NCI-H2029 treated with DMSO at 0.1 percent for 48 hours (cell line): ENCODE data around the gene TEDC2.
"Not testable (repeated sequence)": the region's sequence is repeated elsewhere in the genome, so short reads cannot be mapped to it uniquely, and the experiment has no call there.

Experiments used
- DNase-seq: peaks from one replicate; lab custom pipeline; 2025; lab: John Stamatoyannopoulos, UW

The TEDC2 gene

DNA sequence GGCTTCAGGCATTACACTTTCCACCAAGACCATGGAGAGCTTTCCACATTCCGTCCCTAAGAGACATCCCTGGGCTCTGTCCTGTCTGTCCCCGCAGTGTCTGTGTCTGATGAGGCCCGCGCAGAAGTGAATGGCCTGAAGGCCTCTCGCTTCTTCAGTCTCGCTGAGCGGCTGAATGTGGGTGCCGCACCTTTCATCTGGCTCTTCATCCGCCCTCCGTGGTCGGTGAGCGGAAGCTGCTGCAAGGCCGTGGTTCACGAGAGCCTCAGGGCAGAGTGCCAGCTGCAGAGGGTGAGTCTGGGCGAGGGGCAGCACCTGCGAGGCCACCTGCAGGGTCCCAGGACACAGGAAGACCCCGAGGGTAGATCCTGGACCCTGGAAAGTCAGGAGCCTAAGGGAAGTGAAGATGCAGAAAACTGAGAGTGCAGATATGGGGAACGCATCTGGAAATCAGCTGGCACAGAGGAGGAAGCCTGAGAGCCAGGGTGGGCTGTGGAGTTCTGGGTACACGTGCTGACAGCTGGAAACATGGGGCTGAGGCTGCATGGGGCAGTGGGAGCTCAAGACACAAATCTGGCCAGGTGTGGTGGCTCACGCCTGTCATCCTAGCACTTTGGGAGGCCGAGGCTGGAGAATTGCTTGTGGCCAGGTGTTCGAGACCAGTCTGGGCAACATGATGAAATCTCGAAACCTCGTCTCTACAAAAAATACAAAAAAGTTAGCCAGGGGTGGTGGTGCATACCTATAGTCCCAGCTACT is 22.7 kb upstream of the TEDC2 start:
- no peak for DNase-seq

DNA sequence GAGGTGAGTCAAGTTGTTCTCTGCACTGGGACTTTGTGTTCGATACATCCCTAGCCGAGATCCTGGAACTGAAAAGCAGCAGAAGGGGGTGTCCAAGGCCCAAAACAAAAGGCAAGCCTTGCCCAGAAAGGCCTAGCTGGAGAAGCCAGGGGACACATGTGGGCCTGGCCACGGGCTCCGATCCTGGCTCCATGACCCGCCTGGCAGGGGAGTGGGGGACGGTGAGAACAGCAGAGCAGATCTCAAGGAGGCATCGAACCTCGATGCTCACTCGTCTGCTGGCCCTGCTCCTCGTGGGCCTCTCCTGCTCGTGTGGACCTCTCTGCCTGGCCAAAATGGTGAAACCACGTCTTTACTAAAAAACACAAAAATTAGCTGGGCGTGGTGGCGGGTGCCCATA is 21.8 kb upstream of the TEDC2 start:
- no peak for DNase-seq

DNA sequence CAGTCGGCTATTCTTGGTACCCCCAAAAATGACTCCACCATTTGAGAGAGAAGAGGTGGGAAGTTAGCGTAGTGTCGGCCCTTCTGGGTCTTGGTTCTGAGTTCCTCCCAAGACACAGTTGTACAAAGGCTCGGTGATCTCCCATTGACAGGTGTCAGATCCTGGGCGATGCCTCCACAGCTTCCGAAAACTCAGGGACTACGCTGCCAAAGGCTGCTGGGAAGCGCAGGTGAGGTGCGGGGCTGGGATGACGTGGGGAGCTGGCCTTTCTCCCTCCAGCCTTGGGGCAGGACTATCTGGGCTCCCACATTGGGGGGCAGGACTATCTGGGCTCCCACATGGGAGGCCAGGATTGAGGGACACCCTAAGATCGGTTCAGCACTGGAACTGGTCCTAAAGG is 20.3 kb upstream of the TEDC2 start:
- DNase-seq, result no peak

DNA sequence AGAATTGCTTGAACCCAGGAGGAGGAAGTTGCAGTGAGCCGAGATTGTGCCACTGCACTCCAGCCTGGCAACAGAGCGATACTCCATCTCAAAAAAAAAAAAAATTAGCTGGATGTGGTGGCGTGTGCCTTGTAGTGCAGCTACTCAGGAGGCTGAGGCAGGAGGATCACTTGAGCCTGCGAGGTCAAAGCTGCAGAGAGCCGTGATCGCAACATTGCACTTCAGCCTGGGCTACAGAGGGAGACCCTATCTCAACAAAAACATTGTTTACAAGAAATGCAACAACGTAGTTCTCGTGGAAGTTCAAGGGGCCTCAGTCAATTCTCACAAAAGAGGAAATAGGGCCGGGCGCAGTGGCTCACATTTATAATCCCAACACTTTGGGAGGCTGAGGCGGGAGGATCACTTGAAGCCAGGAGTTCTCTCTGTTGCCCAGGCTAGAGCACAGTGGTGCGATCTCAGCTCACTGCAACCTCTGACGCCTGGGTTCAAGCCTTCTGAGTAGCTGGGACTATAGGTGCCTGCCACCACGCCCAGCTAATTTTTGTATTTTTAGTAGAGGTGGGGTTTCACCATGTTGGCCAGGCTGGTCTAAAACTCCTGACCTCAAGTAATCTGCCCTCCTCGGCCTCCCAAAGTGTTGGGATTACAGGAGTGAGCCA is 18.6 kb upstream of the TEDC2 start:
- DNase-seq, result not testable (repeated sequence)

DNA sequence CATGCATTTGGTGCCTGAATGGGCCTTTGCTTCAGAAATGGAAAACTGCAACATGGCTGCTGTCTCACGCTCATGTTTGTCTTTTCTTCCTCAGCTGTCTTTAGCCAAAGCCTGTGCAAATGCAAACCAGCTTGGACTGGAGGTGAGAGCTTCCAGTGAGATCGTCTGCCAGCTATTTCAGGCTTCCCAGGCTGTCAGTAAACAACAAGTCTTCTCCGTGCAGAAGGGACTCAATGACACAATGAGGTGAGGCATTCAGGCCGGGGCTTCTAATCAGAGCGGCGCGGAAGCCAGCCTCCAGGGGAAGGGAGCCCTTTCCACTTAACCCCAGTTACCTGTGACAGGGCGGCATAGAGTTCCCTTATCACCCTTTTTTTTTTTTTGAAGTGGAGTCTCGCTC is 16.4 kb upstream of the TEDC2 start:
- DNase-seq, result peak; percentile 79

DNA sequence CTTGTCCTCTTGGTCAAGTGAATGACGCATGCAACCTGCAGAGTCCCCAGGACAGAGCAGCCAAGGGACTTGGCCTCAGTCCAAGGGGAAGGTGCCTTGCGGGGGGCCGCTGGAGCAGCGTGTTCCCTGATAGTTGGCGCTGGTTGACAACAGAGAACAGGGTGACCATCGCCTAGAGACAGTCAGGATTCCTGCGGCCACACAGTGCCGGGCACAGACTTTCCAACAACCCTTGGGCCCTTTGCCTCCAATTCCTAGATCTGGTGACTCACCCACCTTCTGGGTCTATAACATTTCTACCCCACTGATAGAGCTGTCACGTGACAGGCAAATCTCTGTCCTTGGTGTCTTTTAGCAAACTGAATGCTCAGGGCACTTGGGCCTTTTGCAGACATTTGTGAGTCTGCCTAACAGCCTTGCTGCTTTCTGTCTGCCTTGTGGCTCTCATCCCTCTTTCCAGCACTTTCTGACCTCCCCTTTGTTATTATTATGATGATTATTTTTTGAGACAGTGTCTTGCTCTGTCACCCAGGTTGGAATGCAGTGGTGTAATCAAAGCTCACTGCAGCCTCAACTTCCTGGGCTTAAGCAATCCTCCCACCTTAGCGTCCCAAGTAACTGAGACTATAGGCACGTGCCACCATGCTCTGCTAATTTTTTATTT is 11.9 kb upstream of the TEDC2 start:
- no peak for DNase-seq

DNA sequence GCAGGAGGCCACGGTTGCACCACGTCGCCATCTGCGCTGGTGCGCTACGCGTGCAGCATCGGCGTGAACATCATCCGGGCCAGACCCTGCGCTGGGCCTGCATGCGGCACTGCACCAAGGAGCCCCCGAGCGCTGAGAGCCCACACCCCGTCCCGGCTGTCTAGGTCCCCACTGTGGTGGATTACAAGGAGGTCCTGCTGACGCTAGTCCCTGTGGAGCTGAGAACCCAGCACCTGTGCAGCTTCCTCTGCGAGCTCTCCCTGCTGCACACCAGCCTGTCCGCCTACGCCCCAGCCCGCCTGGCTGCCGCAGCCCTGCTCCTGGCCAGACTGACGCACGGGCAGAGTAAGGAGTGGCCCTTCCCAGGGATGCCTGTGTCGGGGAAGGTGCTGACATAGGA is 10.8 kb upstream of the TEDC2 start:
- DNase-seq, result no peak

DNA sequence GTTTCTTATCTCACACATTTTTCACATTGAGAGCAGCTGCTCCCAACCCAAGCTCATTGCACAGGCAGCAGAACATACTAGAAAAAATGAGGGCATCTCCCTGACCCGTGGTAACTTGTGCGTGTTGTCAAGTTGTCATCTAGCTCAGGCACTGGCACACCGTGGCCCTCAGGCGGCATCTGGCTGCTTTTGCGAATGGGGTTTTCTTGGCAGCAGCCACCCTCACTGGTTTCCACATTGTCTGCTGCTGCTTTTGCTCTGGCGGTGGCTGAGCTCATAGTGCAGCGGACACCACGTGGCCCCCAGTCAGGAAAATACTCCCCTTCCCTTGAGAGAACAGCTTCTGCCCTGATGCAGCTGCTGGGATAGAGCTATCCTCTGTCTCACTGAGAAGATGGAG is 9.4 kb upstream of the TEDC2 start:
- no peak for DNase-seq

DNA sequence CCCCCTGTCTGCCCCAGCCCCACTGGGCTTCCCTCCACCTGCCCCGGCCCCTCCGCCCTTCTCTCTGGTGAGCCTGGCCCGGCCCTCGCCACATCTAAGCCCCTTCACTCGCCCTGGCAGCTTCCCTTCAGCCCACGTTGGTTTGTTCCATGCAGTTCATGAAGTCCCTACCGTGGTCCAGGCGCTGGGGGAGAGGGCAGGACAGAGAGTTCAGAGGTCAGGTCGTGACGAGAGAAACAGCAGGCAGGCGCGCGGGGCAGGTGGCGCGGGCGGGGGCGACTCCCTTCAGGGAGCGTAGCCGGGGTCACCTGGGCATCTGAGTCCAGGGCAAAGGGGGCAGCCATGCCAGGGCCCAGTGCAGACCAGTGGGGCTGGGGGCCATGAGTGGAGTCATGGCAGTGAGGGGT is 8.9 kb upstream of the TEDC2 start:
- DNase-seq, result no peak

DNA sequence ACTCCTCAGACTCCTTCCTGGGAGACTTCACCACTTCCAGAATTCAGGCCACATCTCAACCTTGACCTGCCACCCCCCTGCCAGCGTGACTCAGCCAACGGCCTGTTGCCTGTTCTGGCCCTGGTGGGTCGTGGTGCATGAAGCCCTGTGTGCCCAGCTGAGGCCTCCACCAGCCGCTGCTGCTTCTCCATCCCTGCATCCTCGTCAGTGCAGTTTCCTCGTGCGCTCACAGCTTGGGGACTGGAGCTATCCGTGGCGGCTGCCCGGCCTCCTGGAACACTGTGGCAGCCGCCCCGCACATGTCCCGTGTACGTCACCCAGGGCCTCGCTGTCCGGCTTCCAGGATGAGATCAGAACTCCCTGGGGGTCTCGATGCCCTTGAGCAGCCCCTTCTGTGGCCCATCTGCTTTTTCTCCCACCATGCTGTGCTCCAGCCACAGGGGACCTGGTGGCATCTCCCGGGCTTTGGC is 8.0 kb upstream of the TEDC2 start:
- DNase-seq, result no peak

DNA sequence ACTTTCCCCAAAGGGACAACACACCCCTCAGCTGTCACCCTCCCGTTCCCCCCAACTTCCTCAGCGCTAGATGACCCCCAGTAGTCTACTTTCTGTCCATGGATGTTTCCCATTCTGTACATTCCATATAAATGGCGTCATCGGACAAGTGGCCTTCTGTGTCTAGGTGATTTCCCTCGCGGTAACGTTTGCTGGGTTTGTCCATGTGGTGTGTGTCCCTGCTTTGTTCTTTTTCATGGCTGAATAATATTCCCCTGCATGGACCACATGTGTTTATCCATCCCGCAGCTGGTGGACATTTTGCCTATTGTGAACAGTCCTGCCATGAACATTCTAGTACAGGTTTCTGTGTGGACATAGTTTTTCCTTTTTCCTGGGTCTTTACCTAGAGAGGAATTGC is 7.3 kb upstream of the TEDC2 start:
- no peak for DNase-seq

DNA sequence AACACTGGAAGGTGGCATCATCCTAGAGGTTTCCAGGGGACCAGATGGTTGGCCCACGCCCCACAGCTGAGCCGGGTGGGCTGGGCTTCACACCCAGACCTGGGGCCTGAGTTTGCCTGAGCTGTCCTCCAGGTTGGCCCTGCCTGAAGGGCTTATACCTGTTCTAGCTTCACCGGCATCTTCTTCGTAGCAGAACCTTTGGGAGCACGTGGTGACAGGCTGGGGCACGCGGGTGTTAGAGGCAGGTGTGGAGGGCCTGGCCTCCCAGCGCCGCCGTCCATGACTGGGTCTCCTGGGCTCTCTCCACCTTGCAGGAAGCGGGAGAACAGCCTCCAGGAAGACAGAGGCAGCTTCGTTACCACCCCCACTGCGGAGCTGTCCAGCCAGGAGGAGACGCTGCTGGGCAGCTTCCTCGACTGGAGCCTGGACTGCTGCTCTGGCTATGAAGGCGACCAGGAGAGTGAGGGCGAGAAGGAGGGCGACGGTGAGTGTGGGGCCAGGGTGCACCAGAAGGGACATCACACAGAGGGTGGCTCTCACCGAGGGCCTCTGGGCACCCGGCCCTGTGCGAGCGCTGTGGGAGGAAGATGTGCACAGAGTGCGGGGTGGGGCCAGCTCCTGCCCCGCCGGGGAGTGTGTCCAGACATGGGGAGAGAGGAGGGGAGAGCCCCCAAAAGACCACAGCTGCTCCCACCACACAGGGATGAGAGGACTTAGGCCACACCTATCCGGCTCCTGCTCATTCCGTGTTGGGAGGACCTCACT is 4.6 kb upstream of the TEDC2 start:
- no peak for DNase-seq

DNA sequence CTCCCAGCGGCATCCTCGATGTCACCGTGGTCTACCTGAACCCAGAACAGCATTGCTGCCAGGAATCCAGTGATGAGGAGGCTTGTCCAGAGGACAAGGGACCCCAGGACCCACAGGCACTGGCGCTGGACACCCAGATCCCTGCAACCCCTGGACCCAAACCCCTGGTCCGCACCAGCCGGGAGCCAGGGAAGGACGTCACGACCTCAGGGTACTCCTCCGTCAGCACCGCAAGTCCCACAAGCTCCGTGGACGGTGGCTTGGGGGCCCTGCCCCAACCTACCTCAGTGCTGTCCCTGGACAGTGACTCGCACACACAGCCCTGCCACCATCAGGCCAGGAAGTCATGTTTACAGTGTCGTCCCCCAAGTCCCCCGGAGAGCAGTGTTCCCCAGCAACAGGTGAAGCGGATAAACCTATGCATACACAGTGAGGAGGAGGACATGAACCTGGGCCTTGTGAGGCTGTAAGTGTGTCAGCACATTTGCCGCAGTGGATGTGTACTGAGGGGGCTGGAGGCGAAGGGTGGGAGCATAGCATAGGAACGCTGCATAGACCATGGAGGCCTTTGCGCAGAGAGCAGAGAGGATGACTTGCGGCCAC is 3.3 kb upstream of the TEDC2 start:
- DNase-seq, result no peak

DNA sequence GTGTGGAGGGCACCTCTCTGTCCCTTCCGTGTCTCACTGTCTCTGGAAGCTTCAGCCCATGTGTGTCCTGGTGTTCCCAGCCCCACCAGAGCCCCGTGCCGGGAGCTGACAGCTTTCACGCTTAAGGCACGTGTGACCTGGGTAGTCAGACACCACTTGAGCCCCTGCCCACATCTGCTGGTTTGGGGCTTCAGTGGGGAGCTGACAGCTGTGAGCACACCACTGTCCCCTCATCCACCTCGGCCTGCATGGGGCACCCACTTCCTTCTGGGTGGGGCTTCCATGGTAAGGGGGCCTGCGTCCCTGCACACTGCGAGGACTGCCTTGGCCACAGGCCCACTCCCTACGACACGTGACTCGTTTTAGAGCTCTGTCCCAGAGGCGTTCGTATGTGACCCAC is 2.6 kb upstream of the TEDC2 start:
- DNase-seq, result no peak

DNA sequence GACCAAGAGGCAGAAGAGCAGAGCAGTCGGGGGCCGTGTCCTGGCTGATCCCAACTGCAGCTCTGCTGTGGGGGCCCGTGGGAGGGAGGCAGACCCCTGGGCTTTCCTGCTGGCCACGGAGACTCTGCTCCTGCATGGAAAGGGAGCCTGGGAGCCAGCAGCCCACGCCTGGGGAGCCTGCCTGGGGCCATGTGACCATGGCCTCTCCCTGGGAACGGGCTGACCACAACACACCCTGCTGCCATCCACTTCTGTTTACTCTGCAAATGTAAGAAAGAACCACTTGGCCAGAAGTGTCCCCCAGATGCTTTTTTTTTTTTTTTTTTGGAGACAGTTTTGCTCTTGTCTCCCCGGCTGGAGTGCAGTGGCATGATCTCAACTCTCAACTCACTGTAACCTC is 2.0 kb upstream of the TEDC2 start:
- no peak for DNase-seq

DNA sequence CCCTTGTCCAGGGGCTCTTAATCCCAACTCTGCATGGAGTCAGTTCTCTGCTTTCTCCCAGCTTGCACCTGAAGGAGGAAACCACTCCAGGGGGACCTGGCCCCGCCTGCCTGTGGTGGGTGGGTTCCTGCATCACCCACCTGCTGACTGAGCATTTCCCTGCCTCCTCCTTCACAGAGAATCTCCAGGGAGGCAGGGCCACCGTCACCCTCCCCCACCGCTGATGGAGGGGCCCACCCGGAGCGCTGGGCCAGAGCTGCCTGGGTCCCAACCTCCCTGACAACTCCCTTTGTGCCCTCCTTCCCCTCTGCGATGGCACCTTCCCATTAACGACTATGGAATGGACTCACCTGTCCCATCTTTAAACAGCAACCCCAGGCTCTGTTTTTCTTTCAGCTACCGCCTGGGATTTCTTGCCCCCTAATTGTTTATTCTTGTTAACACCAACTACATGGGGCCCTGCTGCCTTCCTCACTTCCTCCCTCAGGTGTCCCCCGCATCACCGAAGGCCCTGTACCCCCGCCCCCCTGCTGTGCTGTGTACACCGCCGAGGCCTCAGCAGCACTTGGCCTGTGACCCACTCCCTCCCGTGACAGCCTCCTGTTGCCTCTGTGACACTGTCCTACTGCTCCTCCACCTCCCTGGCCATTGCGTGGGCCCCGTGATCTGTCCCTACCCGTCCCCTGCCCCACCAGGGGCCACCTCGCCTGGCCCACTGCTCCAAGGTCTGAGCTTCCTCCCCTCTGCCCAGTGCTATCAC is 842 bp upstream of the TEDC2 start:
- DNase-seq, result no peak

DNA sequence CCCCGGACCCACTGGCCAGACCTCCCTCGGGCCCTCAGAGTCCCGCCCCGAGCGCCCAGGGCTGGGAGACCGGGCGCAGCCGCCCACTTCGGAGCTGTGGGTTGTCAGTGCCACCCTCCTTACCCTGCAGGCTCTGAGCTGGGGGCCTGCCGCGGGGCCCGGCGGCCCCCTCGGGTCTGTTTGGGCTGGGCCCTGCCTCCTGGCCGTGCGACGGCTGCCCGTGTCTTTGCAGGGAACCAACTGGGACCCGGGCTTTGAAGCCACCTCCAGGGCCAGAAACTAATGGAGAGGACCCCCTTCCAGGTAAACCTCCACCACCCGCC is 443 bp downstream of the TEDC2 start:
- no peak for DNase-seq

DNA sequence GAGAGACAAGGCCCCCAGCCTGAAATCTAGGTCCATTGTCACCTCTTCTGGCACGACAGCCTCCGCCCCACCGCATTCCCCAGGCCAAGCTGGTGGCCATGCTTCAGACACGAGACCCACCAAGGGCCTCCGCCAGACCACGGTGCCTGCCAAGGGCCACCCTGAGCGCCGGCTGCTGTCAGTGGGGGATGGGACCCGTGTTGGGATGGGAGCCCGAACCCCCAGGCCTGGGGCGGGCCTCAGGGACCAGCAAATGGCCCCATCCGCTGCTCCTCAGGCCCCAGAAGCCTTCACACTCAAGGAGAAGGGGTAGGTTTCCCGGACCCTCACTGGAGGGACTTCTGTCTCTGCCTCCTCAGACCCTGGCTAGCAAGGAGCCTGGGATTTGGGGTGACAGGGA is 1.0 kb downstream of the TEDC2 start:
- no peak for DNase-seq

DNA sequence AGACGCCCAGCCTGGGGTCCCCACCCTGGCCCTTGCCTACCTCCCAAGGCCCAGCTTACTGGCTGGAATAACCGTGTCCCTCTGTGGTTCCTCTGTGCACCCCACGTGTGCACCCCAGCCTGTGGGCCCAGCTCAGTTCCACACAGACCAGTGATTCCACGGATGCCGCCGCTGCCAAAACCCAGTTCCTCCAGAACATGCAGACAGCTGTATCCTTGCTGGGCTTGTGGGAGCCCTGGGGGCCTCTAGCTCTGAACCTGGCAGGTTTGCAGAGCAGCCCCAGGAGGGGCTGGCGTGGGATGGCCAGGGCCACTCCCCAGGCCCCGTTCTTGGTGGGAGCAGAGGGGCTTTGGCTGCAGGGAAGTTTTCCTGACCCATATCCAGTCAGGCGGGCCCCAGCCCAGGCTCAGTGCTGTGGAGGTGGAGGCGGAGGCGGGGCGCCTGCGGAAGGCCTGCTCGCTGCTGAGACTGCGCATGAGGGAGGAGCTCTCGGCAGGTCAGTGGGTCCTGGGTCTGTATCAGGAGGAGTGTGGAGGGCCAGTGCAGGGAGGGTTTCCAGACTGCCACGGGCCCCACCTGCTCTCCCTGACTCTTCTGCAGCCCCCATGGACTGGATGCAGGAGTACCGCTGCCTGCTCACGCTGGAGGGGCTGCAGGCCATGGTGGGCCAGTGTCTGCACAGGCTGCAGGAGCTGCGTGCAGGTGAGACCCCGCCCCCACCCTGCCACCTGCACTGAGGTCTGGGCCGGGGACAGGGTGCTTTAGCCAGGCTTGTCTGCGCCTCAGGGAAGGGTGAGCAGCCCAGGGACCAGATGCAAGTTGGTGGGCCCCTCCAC is 2.3 kb downstream of the TEDC2 start:
- DNase-seq, result no peak

DNA sequence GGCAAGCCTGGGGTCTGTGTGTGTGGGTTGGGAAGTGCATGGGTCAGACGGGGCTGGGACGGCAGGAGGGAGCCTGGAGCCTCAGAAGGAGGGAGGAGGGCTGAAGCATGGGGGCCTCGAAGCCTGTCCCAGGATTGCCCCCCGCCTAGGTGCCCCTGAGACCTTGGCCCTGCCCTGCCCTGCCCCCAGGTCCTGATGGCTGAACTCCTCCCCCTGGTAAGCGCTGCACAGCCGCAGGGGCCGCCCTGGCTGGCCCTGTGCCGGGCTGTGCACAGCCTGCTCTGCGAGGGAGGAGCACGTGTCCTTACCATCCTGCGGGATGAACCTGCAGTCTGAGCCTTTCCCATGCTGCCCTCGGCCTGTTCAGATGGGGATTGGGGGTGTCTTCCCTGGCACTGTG is 4.4 kb downstream of the TEDC2 start:
- no peak for DNase-seq
